Adrenal gland (tissue), 12 donors: ENCODE measurements around the gene ZC3H12C. TPM values are rescaled to one million over a fixed set of nuclear protein-coding genes. Genes with fewer than 3 reads are reported as not detected.

ENCODE experiments used
- DNase-seq, 7 donors: peaks; one replicate each; pipeline ENCODE4 v3.0.0-alpha.2; 2019 to 2020
- H3K27ac ChIP-seq, 5 donors: fragments of 200-600 bp; sonication (generic) in 4 of 5; 1 replicate in 3 of 5; 2 replicates in 2 of 5; pipeline versions ENCODE4 v1.5.1 to v1.8.0; 2016 to 2020; ENCODE audit warnings: mild to moderate bottlenecking in 1 of 5
- H3K27me3 ChIP-seq: fragments of 200-600 bp; 2 replicates; pipeline ENCODE4 v1.8.0; 2021
- H3K36me3 ChIP-seq, 2 donors: fragments of 200-600 bp; replicated peaks in 1 of 2; 1 replicate in 1 of 2; 2 replicates in 1 of 2; pipeline versions ENCODE4 v1.5.1 to v1.8.0; 2018 to 2022
- H3K4me1 ChIP-seq, 2 donors: fragments of 200-600 bp; replicated peaks in 1 of 2; 1 replicate in 1 of 2; 2 replicates in 1 of 2; pipeline versions ENCODE4 v1.5.1 to v1.8.0; 2018 to 2021
- H3K4me3 ChIP-seq, 4 donors: fragments of 200-600 bp; sonication (generic) in 3 of 4; one replicate each; pipeline ENCODE4 v1.5.1; 2016 to 2018
- H3K9me3 ChIP-seq, 3 donors: fragments of 200-600 bp; sonication (generic) in 1 of 3; replicated peaks in 1 of 3; 1 replicate in 2 of 3; 2 replicates in 1 of 3; pipeline versions ENCODE4 v1.5.1 to v1.8.0; 2016 to 2021
- CTCF ChIP-seq, 6 experiments: fragments of 450-650 bp in 4 of 6; fragments of 200-600 bp in 2 of 6; sonication (generic) in 1 of 6; IDR thresholded peaks; 1 replicate in 5 of 6; 2 replicates in 1 of 6; pipeline versions ENCODE4 v1.5.1 to v1.8.0; 2016 to 2021; ENCODE audit warnings: antibody characterized with exemption in 6 of 6, mild to moderate bottlenecking in 2 of 6, moderate library complexity in 1 of 6
- POLR2A ChIP-seq, 2 donors: fragments of 450-650 bp; IDR thresholded peaks; one replicate each; pipeline ENCODE4 v1.6.1; 2017; ENCODE audit warnings: antibody characterized with exemption in 2 of 2, mild to moderate bottlenecking in 2 of 2, moderate library complexity in 1 of 2
- WGBS, 4 donors: extraction: QIAGEN DNeasy Blood & Tissue Kit in 2 of 4; methylation state at CpG; one replicate each; pipeline versions ENCODE4 v1.1.5 to v1.1.7; 2013 to 2017; 5-methylcytosine and 5-hydroxymethylcytosine counted together
- intact Hi-C, 2 donors: fragments of 100-400 bp; cut with DNase I; formaldehyde crosslinking; loops; one replicate each; pipeline versions ENCODE4 v1.14.1 to v1.15.0; 2022 to 2023
- polyA plus RNA-seq, 3 donors: library from polyadenylated mRNA; stranded (reverse); fragments of 200-250 nt in 2 of 3; fragments of 350-450 nt in 1 of 3; fragmentation: Illumina TruSeq in 1 of 3; extraction: RNeasy Lipid Tissue Mini Kit (QIAGEN cat#74804) in 1 of 3; gene quantifications; one replicate each; pipeline ENCODE4 v1.2.3, GENCODE V29; 2013 to 2014
- total RNA-seq, 9 donors: library from RNA; depleted of rRNA in 4 of 9; stranded (reverse); fragments of >200 nt in 4 of 9; fragments of 120-200 nt in 1 of 9; fragmentation: NEBNext Ultra II Directional in 1 of 9; extraction: Animal tissue kit (Norgen Biotek cat#: 25700) in 1 of 9; gene quantifications; one replicate each; pipeline versions ENCODE4 v1.1.0 to v1.2.4, GENCODE V29; 2013 to 2023
- donor health status: healthy with polysubstance abuse.
- donor health status: Bipolar disorder and iron deficiency.
- donor health status: DM: yes; HTN: yes; CAD: no.
- donor health status: DM: no; HTN: no; CAD: no.
- donor health status: DM: no; HTN: no; CAD: no.
- donor health status: DM: yes; HTN: yes; CAD: no.

Gene ZC3H12C
- total and polyA plus RNA-seq, 12 donors: 4.4 to 28.9 (median 19.8) TPM

GRCh38 chr11:110079726-110080125 lies 13.5 kb upstream of the ZC3H12C start:
- peaks cover 0 to 36% of the 10 kb centered on the region in 2 donors for H3K4me1 ChIP-seq
- H3K9me3 ChIP-seq: peaks cover 0 to 6% (median 0%) of the 10 kb centered on the region in 3 donors
- no peaks in the 10 kb centered on the region for H3K36me3 ChIP-seq
- H3K27ac ChIP-seq: no peak overlapping the region
- TF ChIP-seq CTCF (IDR thresholded peaks at IDR 0.05) (no peak), POLR2A (IDR thresholded peaks at IDR 0.05) (no peak)
- H3K4me3 ChIP-seq: no peak overlapping the region
- no peaks in the 10 kb centered on the region for H3K27me3 ChIP-seq
- DNase-seq: no peak
- intact Hi-C loops: loop anchor here in 1 of 2 donors (10.0 kb wide), 1 partner anchor 125 kb away; no protein-coding TSS in a partner anchor
- 84 to 94% (median 91%) methylated on average over 4 of the region's 4 CpGs for WGBS, 4 donors

GRCh38 chr11:110081462-110082376 lies 11.5 kb upstream of the ZC3H12C start:
- H3K9me3 ChIP-seq: peaks cover 0 to 6% (median 0%) of the 10 kb centered on the region in 3 donors
- WGBS, 4 donors: 66 to 74% (median 73%) methylated on average over 7 of the region's 7 CpGs
- peak overlapping the region in 1 of 5 donors; percentile 31 for H3K27ac ChIP-seq
- intact Hi-C loops: loop anchor here in 1 of 2 donors (10.0 kb wide), 1 partner anchor 127 kb away; no protein-coding TSS in a partner anchor
- H3K4me3 ChIP-seq: no peak overlapping the region
- no peak for TF ChIP-seq CTCF (IDR thresholded peaks at IDR 0.05)
- TF ChIP-seq POLR2A (IDR thresholded peaks at IDR 0.05): no peak
- peak in 1 of 7 donors; percentile 32 for DNase-seq
- H3K4me1 ChIP-seq: peaks cover 0 to 22% of the 10 kb centered on the region in 2 donors
- no peaks in the 10 kb centered on the region for H3K27me3 ChIP-seq
- H3K36me3 ChIP-seq: no peaks in the 10 kb centered on the region

- intact Hi-C loops: loop anchor here in 1 of 2 donors (10.0 kb wide), 1 partner anchor 128 kb away; no protein-coding TSS in a partner anchor
- WGBS, 4 donors: 41 to 72% (median 43%) methylated on average over 1 of the region's 1 CpG
- Histone ChIP-seq H3K9me3 (peaks cover 0 to 6% (median 0%) of the 10 kb centered on the region in 3 donors), H3K27me3 (no peaks in the 10 kb centered on the region), H3K4me1 (peaks cover 0 to 10% of the 10 kb centered on the region in 2 donors), H3K4me3 (no peak overlapping the region), H3K27ac (peak overlapping the region in 1 of 5 donors; percentile 22), H3K36me3 (no peaks in the 10 kb centered on the region)
- DNase-seq: no peak
- TF ChIP-seq CTCF (IDR thresholded peaks at IDR 0.05) (no peak), POLR2A (IDR thresholded peaks at IDR 0.05) (no peak)
Measured at GRCh38 chr11:110082899-110083298, 10.3 kb upstream of the ZC3H12C start.

- no peak overlapping the region for H3K4me3 ChIP-seq
- no peak for DNase-seq
- TF ChIP-seq POLR2A (IDR thresholded peaks at IDR 0.05) (no peak), CTCF (IDR thresholded peaks at IDR 0.05) (no peak)
- peaks cover 0 to 5% of the 10 kb centered on the region in 2 donors for H3K4me1 ChIP-seq
- 63 to 86% (median 75%) methylated on average over 2 of the region's 2 CpGs for WGBS, 4 donors
- H3K27me3 ChIP-seq: no peaks in the 10 kb centered on the region
- no peak overlapping the region for H3K27ac ChIP-seq
- intact Hi-C loops: loop anchor here in 1 of 2 donors (10.0 kb wide), 1 partner anchor 131 kb away; no protein-coding TSS in a partner anchor
- no peaks in the 10 kb centered on the region for H3K9me3 ChIP-seq
- H3K36me3 ChIP-seq: no peaks in the 10 kb centered on the region
Measured at GRCh38 chr11:110085255-110085838, 7.8 kb upstream of the ZC3H12C start.
